IMR-90 (cell line): ENCODE measurements around the gene KIF9. TPM values are rescaled to one million over a fixed set of nuclear protein-coding genes. Genes with fewer than 3 reads are reported as not detected.

ENCODE experiments used
- ATAC-seq: fragments of 200-7000 bp; cut with Tn5 transposase; 2 replicates; pipeline ENCODE4 v1.9.1; 2020; ENCODE audit warnings: low read depth, mild to moderate bottlenecking, moderate library complexity
- BruUV-seq: library from RNA; stranded (reverse); fragments of 400-500 nt; replicated peaks from 2 replicates; lab custom pipeline; 2021; lab: Mats Ljungman, UMichigan
- CTCF ChIA-PET: fragments of 300-600 bp; formaldehyde crosslinking; extraction: SDS; loops from one replicate; lab custom pipeline; 2021; ENCODE audit warnings: antibody characterized with exemption; lab: Yijun Ruan, JAX
- POLR2A ChIA-PET: fragments of 300-600 bp; sonication (Branson Sonifier 250); formaldehyde crosslinking; loops from one replicate; lab custom pipeline; 2022; ENCODE audit warnings: antibody characterized with exemption; ENCODE audit not compliant: unreplicated experiment; lab: Charles Lee
- DNase-seq: peaks from one replicate; pipeline ENCODE4 v3.0.0; 2013
- H2AFZ ChIP-seq: replicated peaks from 2 replicates; pipeline ENCODE3; 2013; ENCODE audit warnings: low read length, mild to moderate bottlenecking; ENCODE audit not compliant: poor library complexity
- H2AK5ac ChIP-seq: 2 replicates; pipeline ENCODE4 v1.6.1; 2013; ENCODE audit warnings: low read depth, low read length, inconsistent platforms
- H2AK9ac ChIP-seq: replicated peaks from 2 replicates; pipeline ENCODE3; 2013; ENCODE audit warnings: mild to moderate bottlenecking, low read depth, low read length, moderate library complexity; ENCODE audit not compliant: poor library complexity
- H2BK120ac ChIP-seq: 2 replicates; pipeline ENCODE4 v1.6.1; 2013; ENCODE audit warnings: low read depth, low read length, inconsistent platforms
- H2BK15ac ChIP-seq: 3 replicates; pipeline ENCODE4 v1.6.1; 2013; ENCODE audit warnings: low read depth, low read length, inconsistent platforms
- H2BK20ac ChIP-seq: 2 replicates; pipeline ENCODE4 v1.6.1; 2013; ENCODE audit warnings: low read depth, mild to moderate bottlenecking, inconsistent platforms, low read length, moderate library complexity
- H2BK5ac ChIP-seq: 2 replicates; pipeline ENCODE4 v1.6.1; 2013; ENCODE audit warnings: mild to moderate bottlenecking, low read depth, low read length, inconsistent platforms; ENCODE audit not compliant: poor library complexity, severe bottlenecking
- H3K14ac ChIP-seq: replicated peaks from 2 replicates; pipeline ENCODE4 v1.6.1; 2013; ENCODE audit warnings: low read depth, low read length, inconsistent platforms
- H3K18ac ChIP-seq: 2 replicates; pipeline ENCODE4 v1.6.1; 2013; ENCODE audit warnings: low read depth, low read length, control low read depth
- H3K23ac ChIP-seq: 2 replicates; pipeline ENCODE4 v1.6.1; 2013; ENCODE audit warnings: low read depth, low read length, inconsistent platforms
- H3K27ac ChIP-seq: 2 replicates; pipeline ENCODE4 v1.5.1; 2013; ENCODE audit warnings: mild to moderate bottlenecking, control low read depth, low read length; ENCODE audit not compliant: insufficient read depth
- H3K27me3 ChIP-seq: 2 replicates; pipeline ENCODE4 v1.6.1; 2013; ENCODE audit warnings: low read length; ENCODE audit not compliant: control insufficient read depth, insufficient read depth
- H3K36me3 ChIP-seq: 2 replicates; pipeline ENCODE4 v1.6.1; 2013; ENCODE audit warnings: low read length, mixed read lengths; ENCODE audit not compliant: control insufficient read depth, insufficient read depth
- H3K4ac ChIP-seq: 2 replicates; pipeline ENCODE4 v1.6.1; 2013; ENCODE audit warnings: low read depth, low read length, inconsistent platforms
- H3K4me1 ChIP-seq: 2 replicates; pipeline ENCODE4 v1.6.1; 2013; ENCODE audit warnings: low read length, mixed read lengths; ENCODE audit not compliant: control insufficient read depth, insufficient read depth
- H3K4me2 ChIP-seq: 2 replicates; pipeline ENCODE4 v1.6.1; 2013; ENCODE audit warnings: low read depth, mild to moderate bottlenecking, control low read depth, low read length, moderate library complexity
- H3K4me3 ChIP-seq: 2 replicates; pipeline ENCODE4 v1.5.1; 2013; ENCODE audit warnings: low read depth, mild to moderate bottlenecking, control low read depth, low read length, moderate library complexity; ENCODE audit not compliant: insufficient read depth
- H3K56ac ChIP-seq: 2 replicates; pipeline ENCODE4 v1.6.1; 2013; ENCODE audit warnings: low read length, inconsistent platforms; ENCODE audit not compliant: insufficient read depth; ENCODE audit errors: extremely low read depth
- H3K79me1 ChIP-seq, 2 experiments: 2 replicates each; pipeline ENCODE4 v1.6.1; 2013; ENCODE audit warnings: low read length in 2 of 2, inconsistent platforms in 1 of 2, low read depth in 1 of 2
- H3K9ac ChIP-seq: 2 replicates; pipeline ENCODE4 v1.6.1; 2013; ENCODE audit warnings: low read depth, low read length, control low read depth
- H3K9me1 ChIP-seq: 2 replicates; pipeline ENCODE4 v1.6.1; 2013; ENCODE audit warnings: low read length, inconsistent platforms; ENCODE audit not compliant: insufficient read depth
- H3K9me3 ChIP-seq: 2 replicates; pipeline ENCODE4 v1.6.1; 2013; ENCODE audit warnings: low read length; ENCODE audit not compliant: control insufficient read depth, insufficient read depth
- H4K20me1 ChIP-seq: 2 replicates; pipeline ENCODE4 v1.6.1; 2013; ENCODE audit warnings: low read length, inconsistent platforms; ENCODE audit not compliant: insufficient read depth
- H4K5ac ChIP-seq: 2 replicates; pipeline ENCODE4 v1.6.1; 2013; ENCODE audit warnings: mild to moderate bottlenecking, low read depth, low read length, control low read depth
- H4K8ac ChIP-seq, 2 experiments: 2 replicates each; pipeline ENCODE4 v1.6.1; 2013; ENCODE audit warnings: low read depth in 2 of 2, low read length in 2 of 2, control low read depth in 1 of 2, inconsistent platforms in 1 of 2
- H4K91ac ChIP-seq: 2 replicates; pipeline ENCODE4 v1.6.1; 2013; ENCODE audit warnings: low read depth, low read length, inconsistent platforms; ENCODE audit not compliant: insufficient read depth
- FOS ChIP-seq: fragments of 150-350 bp; IDR thresholded peaks from 2 replicates; pipeline ENCODE4 v1.6.1; 2016; ENCODE audit warnings: low read depth, low read length
- MAFK ChIP-seq: IDR thresholded peaks from 2 replicates; pipeline ENCODE4 v1.6.1; 2012; ENCODE audit warnings: low read depth, low read length, improper control_type of control experiment
- USF2 ChIP-seq: fragments of 150-350 bp; IDR thresholded peaks from 2 replicates; pipeline ENCODE4 v1.6.1; 2017; ENCODE audit warnings: mild to moderate bottlenecking, antibody characterized with exemption, low read length, low read depth
- WGBS, 2 experiments: methylation state at CpG; one replicate each; pipeline versions ENCODE4 v1.1.5 to v1.1.7; 2013; ENCODE audit warnings: missing lambda C conversion rate in 2 of 2; ENCODE audit not compliant: insufficient read length in 1 of 2; ENCODE audit errors: extremely low coverage in 2 of 2; 5-methylcytosine and 5-hydroxymethylcytosine counted together
- dilution Hi-C: fragments of 300-500 bp; cut with HindIII; formaldehyde crosslinking; loops from one replicate; pipeline ENCODE4 v1.14.3; 2018; ENCODE audit warnings: low sequenced_read_pairs; ENCODE audit not compliant: unreplicated experiment
- in situ Hi-C: fragments of 300-500 bp; cut with MboI; formaldehyde crosslinking; loops from 3 replicates; pipeline ENCODE4 v1.14.3; 2019; ENCODE audit warnings: low sequenced_read_pairs, inconsistent platforms, mixed read lengths
- intact Hi-C: fragments of 100-400 bp; cut with micrococcal nuclease; formaldehyde crosslinking; loops from 2 replicates; pipeline ENCODE4 v1.10.0; 2022
- polyA plus RNA-seq, 3 experiments: library from polyadenylated mRNA; depleted of rRNA; stranded (reverse); fragments of >200 nt; gene quantifications; 2 replicates each; pipeline ENCODE4 v1.2.3, GENCODE V29; 2012; ENCODE audit warnings: low replicate concordance in 1 of 3
- total RNA-seq: library from RNA; depleted of rRNA; stranded (reverse); fragments of >200 nt; gene quantifications from 2 replicates; pipeline ENCODE4 v1.2.3, GENCODE V29; 2012

The KIF9 gene
- total and polyA plus RNA-seq, 2 of the 4 experiments (the other 2 are of a cell fraction): 1.8 to 5.0 TPM

DNA sequence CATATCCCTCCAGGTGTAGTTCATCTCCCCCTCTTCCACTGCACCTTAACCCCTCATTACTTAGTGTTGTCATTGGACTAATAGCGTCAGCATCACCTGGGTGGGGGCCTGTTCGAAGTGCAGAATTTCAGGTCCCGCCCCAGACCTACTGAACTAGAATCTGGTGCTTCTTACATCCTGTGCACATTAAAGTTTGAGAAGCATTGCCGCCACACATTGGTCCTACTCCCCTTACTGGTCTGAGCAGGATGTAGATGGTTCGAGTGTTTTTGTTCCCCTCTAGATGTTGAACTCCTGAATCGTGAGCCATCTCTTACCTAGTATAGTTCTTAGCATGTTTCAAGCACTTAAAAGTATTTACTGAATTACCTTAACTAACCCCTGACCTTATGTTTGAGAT is 13.4 kb upstream of the KIF9 start:
- no TSS peak for BruUV-seq
- no peak for ATAC-seq
- Histone ChIP-seq H2AK5ac (no peak overlapping the region), H3K18ac (no peak overlapping the region), H3K9ac (no peak overlapping the region), H2BK5ac (no peak overlapping the region), H2BK15ac (no peak overlapping the region), H3K23ac (no peak overlapping the region), H3K36me3 (peaks cover 5% of the 10 kb centered on the region; the same call in 1 of the 2 replicates), H2AK9ac (no peak overlapping the region), H3K79me1 (peaks cover 35 to 70% of the 10 kb centered on the region in 2 experiments), H4K5ac (no peak overlapping the region), H2BK120ac (no peak overlapping the region), H4K20me1 (peaks cover 15% of the 10 kb centered on the region; the same call in 1 of the 2 replicates), H3K9me3 (no peaks in the 10 kb centered on the region), H3K4ac (no peak overlapping the region), H3K4me1 (0 out of 2 replicates have a peak, but pooled peaks cover 1% of the 10 kb centered on the region), H2BK20ac (no peak overlapping the region), H2AFZ (no peak overlapping the region), H4K91ac (no peak overlapping the region), H3K9me1 (no peaks in the 10 kb centered on the region; the same call in 1 of the 2 replicates), H3K4me2 (no peak overlapping the region), H3K27ac (no peak overlapping the region), H3K4me3 (no peak overlapping the region), H3K27me3 (no peaks in the 10 kb centered on the region), H4K8ac (no peak overlapping the region), H3K14ac (no peak overlapping the region), H3K56ac (no peak overlapping the region)
- intact Hi-C loops: no loop called here
- WGBS, 2 experiments: 40% methylated on average over 1 of the region's 6 CpGs; no CpG with 5 or more reads in 1 of the 2 experiments
- POLR2A ChIA-PET: no interaction called here
- DNase-seq: no peak
- TF ChIP-seq MAFK (no peak), FOS (no peak), USF2 (no peak)
- in situ Hi-C loops: no loop called here
- CTCF ChIA-PET: no interaction called here
- dilution Hi-C loops: no loop called here
